Motor neuron (in vitro differentiated cells): ENCODE results near the gene TOMM70. TPM values are rescaled to one million over a fixed set of nuclear protein-coding genes. Genes with fewer than 3 reads are reported as not detected.
A peak's percentile ranks its signal among the peaks of the same experiment; 100 is the strongest.

ENCODE experiments used
- ATAC-seq, 8 experiments: fragments of 200-7000 bp; cut with Tn5 transposase; replicated peaks in 6 of 8; 2 replicates each; pipeline ENCODE4 v1.8.0; 2021; ENCODE audit warnings: mild to moderate bottlenecking in 8 of 8, moderate library complexity in 8 of 8
- H3K27ac ChIP-seq, 2 donors: fragments of 250-450 bp; sonication (Bioruptor Pico); 2 replicates each; pipeline ENCODE4 v1.9.0; 2021; ENCODE audit warnings: antibody characterized with exemption in 2 of 2, mild to moderate bottlenecking in 2 of 2, moderate library complexity in 1 of 2
- H3K4me1 ChIP-seq, 2 donors: fragments of 250-450 bp; sonication (Bioruptor Pico); replicated peaks in 1 of 2; 2 replicates each; pipeline ENCODE4 v1.6.1; 2021; ENCODE audit warnings: antibody characterized with exemption in 2 of 2, mild to moderate bottlenecking in 2 of 2, moderate library complexity in 1 of 2
- H3K4me3 ChIP-seq, 5 donors: fragments of 250-450 bp; sonication (Bioruptor Pico); 2 replicates each; pipeline ENCODE4 v1.9.0; 2021; ENCODE audit warnings: antibody characterized with exemption in 5 of 5, mild to moderate bottlenecking in 5 of 5, moderate library complexity in 4 of 5
- WGBS, 10 experiments: fragments of 450-650 bp; shearing (Covaris generic); methylation state at CpG; one replicate each; pipeline ENCODE4 v1.0.0; 2022; 5-methylcytosine and 5-hydroxymethylcytosine counted together
- in situ Hi-C, 9 experiments: fragments of 400-800 bp; cut with MboI; loops; one replicate each; pipeline ENCODE4 v1.15.0; 2021; ENCODE audit warnings: low sequenced_read_pairs in 9 of 9, low pct_unique_long_range_greater_than_20kb in 2 of 9; ENCODE audit not compliant: unreplicated experiment in 9 of 9
- total RNA-seq, 8 experiments: library from RNA; unstranded; fragments of 300-600 nt; gene quantifications; 2 replicates each; pipeline versions ENCODE4 v1.2.3 to v1.2.4, GENCODE V29; 2022

TOMM70 gene
- total RNA-seq, 8 experiments from 2014 or later = 53.1 to 72.5 (median 60.7) TPM

GRCh38 chr3:100403362-100404249, 2.7 kb upstream of the TOMM70 start:
- peak overlapping the region; percentile 43 to 77 for H3K27ac ChIP-seq
- ATAC-seq = no peak
- 19 to 92% (median 40%) methylated on average over 1 to 5 of the region's 5 CpGs; no CpG with 5 or more reads in 2 of the 10 experiments for WGBS, 10 experiments
- H3K4me3 ChIP-seq = peak overlapping the region; percentile 55 to 97 (median 79)
- in situ Hi-C loops = no loop called here
- peaks cover 3 to 13% of the 10 kb centered on the region in 2 donors for H3K4me1 ChIP-seq

GRCh38 chr3:100402891-100403290, 2.0 kb upstream of the TOMM70 start:
- ATAC-seq = no peak
- 0 to 85% (median 30%) methylated on average over 1 to 2 of the region's 2 CpGs for WGBS, 10 experiments
- no peak overlapping the region for H3K27ac ChIP-seq
- peaks cover 3 to 15% of the 10 kb centered on the region in 2 donors for H3K4me1 ChIP-seq
- in situ Hi-C loops = no loop called here
- H3K4me3 ChIP-seq = peak overlapping the region; percentile 55 to 97 (median 79)

GRCh38 chr3:100402256-100402655, 1.4 kb upstream of the TOMM70 start:
- WGBS, 10 experiments = 0 to 8% (median 0%) methylated on average over 1 to 2 of the region's 2 CpGs; no CpG with 5 or more reads in 1 of the 10 experiments
- H3K4me3 ChIP-seq = peak overlapping the region; percentile 55 to 97 (median 79)
- H3K27ac ChIP-seq = peak overlapping the region; percentile 88 to 93
- H3K4me1 ChIP-seq = peaks cover 3 to 15% of the 10 kb centered on the region in 2 donors
- ATAC-seq = no peak
- in situ Hi-C loops = no loop called here

- peak overlapping the region; percentile 55 to 97 (median 79) for H3K4me3 ChIP-seq
- ATAC-seq = peak in 7 of 8 experiments; percentile 1 to 25 (median 8)
- H3K27ac ChIP-seq = peak overlapping the region; percentile 88 to 93
- H3K4me1 ChIP-seq = peaks cover 3 to 15% of the 10 kb centered on the region in 2 donors
- WGBS, 10 experiments = 0 to 16% (median 2%) methylated on average over 3 to 23 of the region's 23 CpGs
- in situ Hi-C loops = no loop called here
Observed at GRCh38 chr3:100401674-100402041, 769 bp upstream of the TOMM70 start.

GRCh38 chr3:100400419-100400779, 490 bp downstream of the TOMM70 start:
- H3K4me1 ChIP-seq = peaks cover 3 to 15% of the 10 kb centered on the region in 2 donors
- WGBS, 10 experiments = 0 to 2% (median 0%) methylated on average over 1 to 16 of the region's 22 CpGs; no CpG with 5 or more reads in 5 of the 10 experiments
- in situ Hi-C loops = no loop called here
- H3K4me3 ChIP-seq = peak overlapping the region; percentile 55 to 97 (median 79)
- H3K27ac ChIP-seq = peak overlapping the region; percentile 88 to 93
- ATAC-seq = peak; percentile 7 to 20 (median 14)

- Histone ChIP-seq H3K4me1 (peaks cover 3 to 14% of the 10 kb centered on the region in 2 donors), H3K4me3 (peak overlapping the region; percentile 55 to 97 (median 79)), H3K27ac (peak overlapping the region in 1 of 2 donors; percentile 93)
- in situ Hi-C loops = no loop called here
- no peak for ATAC-seq
- 10 to 61% (median 45%) methylated on average over 2 to 9 of the region's 9 CpGs; no CpG with 5 or more reads in 2 of the 10 experiments for WGBS, 10 experiments
Observed at GRCh38 chr3:100399341-100400071, 1.4 kb downstream of the TOMM70 start.

GRCh38 chr3:100396967-100397366, 3.9 kb downstream of the TOMM70 start:
- WGBS, 10 experiments = 73 to 100% (median 93%) methylated on average over 1 to 2 of the region's 2 CpGs; no CpG with 5 or more reads in 3 of the 10 experiments
- no peak overlapping the region for H3K4me3 ChIP-seq

GRCh38 chr3:100395679-100396431, 5.0 kb downstream of the TOMM70 start:
- ATAC-seq = no peak
- Histone ChIP-seq H3K4me3 (no peak overlapping the region), H3K4me1 (peaks cover 3 to 7% of the 10 kb centered on the region in 2 donors), H3K27ac (no peak overlapping the region)
- in situ Hi-C loops = no loop called here
- 27 to 100% (median 88%) methylated on average over 1 to 2 of the region's 2 CpGs for WGBS, 10 experiments

More at GRCh38 chr3:100396967-100397366, 3.9 kb downstream of the TOMM70 start:
- H3K4me1 ChIP-seq = peaks cover 3 to 7% of the 10 kb centered on the region in 2 donors
- in situ Hi-C loops = no loop called here
- ATAC-seq = no peak
- H3K27ac ChIP-seq = no peak overlapping the region

GRCh38 chr3:100389025-100389424, 11.9 kb downstream of the TOMM70 start:
- Histone ChIP-seq H3K27ac (no peak overlapping the region), H3K4me1 (no peaks in the 10 kb centered on the region), H3K4me3 (no peak overlapping the region)
- 83 to 100% (median 100%) methylated on average over 1 of the region's 1 CpG; no CpG with 5 or more reads in 1 of the 10 experiments for WGBS, 10 experiments
- no peak for ATAC-seq
- in situ Hi-C loops = no loop called here

GRCh38 chr3:100386437-100387074, 14.3 kb downstream of the TOMM70 start:
- Histone ChIP-seq H3K4me3 (no peak overlapping the region), H3K27ac (no peak overlapping the region), H3K4me1 (no peaks in the 10 kb centered on the region)
- peak in 1 of 8 experiments; percentile 58 for ATAC-seq
- in situ Hi-C loops = no loop called here

GRCh38 chr3:100384733-100385525, 16.0 kb downstream of the TOMM70 start:
- WGBS, 10 experiments = 79 to 93% (median 89%) methylated on average over 4 to 8 of the region's 8 CpGs; no CpG with 5 or more reads in 1 of the 10 experiments
- no peak overlapping the region for H3K27ac ChIP-seq
- H3K4me3 ChIP-seq = no peak overlapping the region
- peak in 1 of 8 experiments; percentile 54 for ATAC-seq
- no peaks in the 10 kb centered on the region for H3K4me1 ChIP-seq
- in situ Hi-C loops = no loop called here
